Uterus (tissue), 4 donors: ENCODE measurements around the gene RC3H1. TPM values are rescaled to one million over a fixed set of nuclear protein-coding genes. Genes with fewer than 3 reads are reported as not detected.
"Not testable (repeated sequence)": the region's sequence is repeated elsewhere in the genome, so short reads cannot be mapped to it uniquely, and the experiment has no call there.

Source experiments
- DNase-seq, 2 donors: peaks; one replicate each; pipeline ENCODE4 v3.0.0-alpha.2; 2019 to 2020
- H3K27ac ChIP-seq, 2 donors: fragments of 200-600 bp; sonication (generic); 1 replicate in 1 of 2; 2 replicates in 1 of 2; pipeline ENCODE4 v1.5.1; 2016 to 2018
- H3K27me3 ChIP-seq, 2 donors: fragments of 200-600 bp; sonication (generic); one replicate each; pipeline ENCODE4 v1.5.1; 2018 to 2019; ENCODE audit warnings: control low read depth in 1 of 2
- H3K36me3 ChIP-seq, 2 donors: fragments of 200-600 bp; sonication (generic); one replicate each; pipeline ENCODE4 v1.5.1; 2019; ENCODE audit warnings: control low read depth in 1 of 2
- H3K4me1 ChIP-seq, 2 donors: fragments of 200-600 bp; sonication (generic); one replicate each; pipeline ENCODE4 v1.5.1; 2018 to 2019; ENCODE audit warnings: control low read depth in 1 of 2
- H3K4me3 ChIP-seq, 2 donors: fragments of 200-600 bp; sonication (generic); 1 replicate in 1 of 2; 2 replicates in 1 of 2; pipeline ENCODE4 v1.5.1; 2018 to 2019; ENCODE audit warnings: mild to moderate bottlenecking in 1 of 2
- H3K9me3 ChIP-seq, 2 donors: fragments of 200-600 bp; sonication (generic); one replicate each; pipeline ENCODE4 v1.5.1; 2019; ENCODE audit warnings: control low read depth in 1 of 2
- POLR2A ChIP-seq, 2 donors: fragments of 450-650 bp; IDR thresholded peaks; one replicate each; pipeline ENCODE4 v1.6.1; 2016; ENCODE audit warnings: antibody characterized with exemption in 2 of 2, mild to moderate bottlenecking in 1 of 2, moderate library complexity in 1 of 2
- intact Hi-C: fragments of 100-400 bp; cut with DNase I; formaldehyde crosslinking; loops from one replicate; pipeline ENCODE4 v1.15.1; 2023; ENCODE audit warnings: low total_unique reads
- total RNA-seq, 4 donors: library from RNA; depleted of rRNA in 3 of 4; stranded (reverse); fragments of >200 nt in 3 of 4; gene quantifications; one replicate each; pipeline versions ENCODE4 v1.1.0 to v1.2.4, GENCODE V29; 2014 to 2023
- TF ChIP-seq, protein P1 (sequence below), 4 experiments: fragments of 200-600 bp in 2 of 4; fragments of 450-650 bp in 2 of 4; sonication (generic) in 2 of 4; IDR thresholded peaks; one replicate each; pipeline ENCODE4 v1.5.1; 2016 to 2019; ENCODE audit warnings: antibody characterized with exemption in 4 of 4, mild to moderate bottlenecking in 2 of 4, moderate library complexity in 1 of 4
- donor health status: DM: yes; HTN: yes; CAD: no.

Gene RC3H1
- total RNA-seq, 4 donors from 2014 or later: 15.9 to 45.7 (median 32.7) TPM

DNA sequence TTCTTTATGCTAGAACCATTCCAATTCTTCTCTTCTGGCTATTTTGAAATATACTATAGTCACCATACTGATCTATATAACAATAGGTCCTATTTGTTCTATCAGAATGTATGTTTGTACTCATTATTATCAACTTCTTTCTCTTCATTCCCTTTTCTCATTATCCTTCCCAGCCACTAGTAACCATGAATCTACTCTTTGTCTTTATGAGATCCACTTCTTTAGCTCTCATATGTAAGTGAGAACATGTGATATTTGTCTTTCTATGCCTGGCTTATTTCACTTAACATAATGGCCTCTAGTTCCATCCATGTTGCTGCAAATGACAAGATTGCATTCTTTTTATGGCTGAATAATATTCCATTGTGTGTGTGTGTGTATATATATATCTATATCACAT, 31.7 kb upstream of the RC3H1 start:
- Histone ChIP-seq H3K27ac (no peak overlapping the region), H3K4me1 (no peaks in the 10 kb centered on the region), H3K9me3 (no peaks in the 10 kb centered on the region), H3K4me3 (no peak overlapping the region), H3K36me3 (no peaks in the 10 kb centered on the region), H3K27me3 (no peaks in the 10 kb centered on the region)
- no peak for DNase-seq
- intact Hi-C loops: no loop called here
- TF ChIP-seq, protein P1, sequence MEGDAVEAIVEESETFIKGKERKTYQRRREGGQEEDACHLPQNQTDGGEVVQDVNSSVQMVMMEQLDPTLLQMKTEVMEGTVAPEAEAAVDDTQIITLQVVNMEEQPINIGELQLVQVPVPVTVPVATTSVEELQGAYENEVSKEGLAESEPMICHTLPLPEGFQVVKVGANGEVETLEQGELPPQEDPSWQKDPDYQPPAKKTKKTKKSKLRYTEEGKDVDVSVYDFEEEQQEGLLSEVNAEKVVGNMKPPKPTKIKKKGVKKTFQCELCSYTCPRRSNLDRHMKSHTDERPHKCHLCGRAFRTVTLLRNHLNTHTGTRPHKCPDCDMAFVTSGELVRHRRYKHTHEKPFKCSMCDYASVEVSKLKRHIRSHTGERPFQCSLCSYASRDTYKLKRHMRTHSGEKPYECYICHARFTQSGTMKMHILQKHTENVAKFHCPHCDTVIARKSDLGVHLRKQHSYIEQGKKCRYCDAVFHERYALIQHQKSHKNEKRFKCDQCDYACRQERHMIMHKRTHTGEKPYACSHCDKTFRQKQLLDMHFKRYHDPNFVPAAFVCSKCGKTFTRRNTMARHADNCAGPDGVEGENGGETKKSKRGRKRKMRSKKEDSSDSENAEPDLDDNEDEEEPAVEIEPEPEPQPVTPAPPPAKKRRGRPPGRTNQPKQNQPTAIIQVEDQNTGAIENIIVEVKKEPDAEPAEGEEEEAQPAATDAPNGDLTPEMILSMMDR (IDR thresholded peaks at IDR 0.05): no peak
- TF ChIP-seq POLR2A (IDR thresholded peaks at IDR 0.05): no peak

GRCh38 chr1:174052621-174053020, 30.5 kb upstream of the RC3H1 start:
- H3K27me3 ChIP-seq: no peaks in the 10 kb centered on the region
- intact Hi-C loops: no loop called here
- no peak for DNase-seq
- no peaks in the 10 kb centered on the region for H3K36me3 ChIP-seq
- H3K9me3 ChIP-seq: no peaks in the 10 kb centered on the region
- H3K4me1 ChIP-seq: no peaks in the 10 kb centered on the region
- no peak overlapping the region for H3K4me3 ChIP-seq
- no peak overlapping the region for H3K27ac ChIP-seq
- TF ChIP-seq, protein P1 (IDR thresholded peaks at IDR 0.05): no peak
- no peak for TF ChIP-seq POLR2A (IDR thresholded peaks at IDR 0.05)

GRCh38 chr1:174051956-174052355, 29.8 kb upstream of the RC3H1 start:
- Histone ChIP-seq H3K4me3 (no peak overlapping the region), H3K27ac (no peak overlapping the region), H3K27me3 (no peaks in the 10 kb centered on the region), H3K4me1 (no peaks in the 10 kb centered on the region), H3K9me3 (no peaks in the 10 kb centered on the region), H3K36me3 (no peaks in the 10 kb centered on the region)
- intact Hi-C loops: no loop called here
- TF ChIP-seq, protein P1 (IDR thresholded peaks at IDR 0.05): no peak
- no peak for TF ChIP-seq POLR2A (IDR thresholded peaks at IDR 0.05)
- no peak for DNase-seq

DNA sequence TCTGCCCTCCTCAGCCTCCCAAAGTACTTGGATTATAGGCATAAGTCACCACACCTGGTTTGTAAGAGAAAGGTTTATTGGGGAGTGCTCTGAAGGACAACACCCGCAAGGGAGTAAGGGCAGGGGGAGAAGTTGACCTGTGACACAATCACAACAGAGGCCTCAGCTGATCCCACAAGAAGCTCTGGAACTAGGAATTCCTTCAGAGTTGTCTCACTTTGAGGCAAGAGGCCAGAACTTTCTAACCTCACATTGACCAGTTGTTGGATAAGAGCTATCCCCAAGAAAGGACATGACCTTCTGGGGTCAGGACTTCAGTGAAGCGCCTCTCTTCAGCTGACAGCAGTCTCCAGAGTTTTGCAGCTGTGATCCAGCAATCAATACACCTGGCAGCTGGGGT, 27.4 kb upstream of the RC3H1 start:
- no peaks in the 10 kb centered on the region for H3K27me3 ChIP-seq
- no peaks in the 10 kb centered on the region for H3K36me3 ChIP-seq
- no peaks in the 10 kb centered on the region for H3K9me3 ChIP-seq
- TF ChIP-seq POLR2A (IDR thresholded peaks at IDR 0.05): no peak
- TF ChIP-seq, protein P1 (IDR thresholded peaks at IDR 0.05): no peak
- H3K27ac ChIP-seq: no peak overlapping the region
- H3K4me3 ChIP-seq: no peak overlapping the region
- intact Hi-C loops: no loop called here
- H3K4me1 ChIP-seq: no peaks in the 10 kb centered on the region
- DNase-seq: no peak

DNA sequence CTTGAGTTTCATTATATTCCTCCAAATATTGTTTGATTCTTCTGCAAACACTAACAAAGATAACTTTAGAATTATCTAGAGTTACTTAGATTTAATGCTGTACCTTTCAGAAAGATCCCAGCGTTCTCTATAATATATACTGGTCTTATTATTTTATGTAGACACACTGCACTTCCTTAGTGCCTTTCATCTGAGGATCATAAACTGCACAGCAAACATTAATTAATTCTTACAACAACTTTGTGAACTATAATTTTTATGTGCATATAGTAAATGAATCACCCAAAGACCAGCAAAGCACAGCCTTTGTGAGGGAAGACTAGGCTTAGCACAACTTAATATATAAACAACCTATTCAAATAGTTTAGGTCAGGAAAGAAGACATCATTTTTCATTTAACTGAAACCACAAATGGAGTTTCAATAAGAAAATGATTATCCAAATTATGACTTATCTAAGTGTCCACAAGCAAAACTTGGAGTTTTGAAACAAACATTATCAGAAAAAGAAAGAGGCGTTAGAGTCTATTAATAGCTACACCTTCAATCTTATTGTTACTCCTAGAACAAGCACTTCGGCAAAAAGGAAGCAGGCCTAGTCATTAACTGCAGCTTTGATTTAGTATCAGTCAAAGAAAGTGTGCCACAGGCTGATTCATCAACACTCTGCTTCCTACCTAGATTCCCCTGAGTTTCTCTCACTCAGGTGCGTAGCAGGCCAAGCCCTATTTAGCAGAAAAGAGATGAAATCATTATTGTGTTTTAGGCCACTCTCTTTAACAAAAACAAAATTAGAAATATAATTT, 22.5 kb upstream of the RC3H1 start:
- no peaks in the 10 kb centered on the region for H3K27me3 ChIP-seq
- DNase-seq: no peak
- intact Hi-C loops: no loop called here
- TF ChIP-seq POLR2A (IDR thresholded peaks at IDR 0.05): no peak
- TF ChIP-seq, protein P1 (IDR thresholded peaks at IDR 0.05): no peak
- H3K27ac ChIP-seq: no peak overlapping the region
- H3K4me3 ChIP-seq: no peak overlapping the region
- no peaks in the 10 kb centered on the region for H3K36me3 ChIP-seq
- no peaks in the 10 kb centered on the region for H3K4me1 ChIP-seq
- no peaks in the 10 kb centered on the region for H3K9me3 ChIP-seq

DNA sequence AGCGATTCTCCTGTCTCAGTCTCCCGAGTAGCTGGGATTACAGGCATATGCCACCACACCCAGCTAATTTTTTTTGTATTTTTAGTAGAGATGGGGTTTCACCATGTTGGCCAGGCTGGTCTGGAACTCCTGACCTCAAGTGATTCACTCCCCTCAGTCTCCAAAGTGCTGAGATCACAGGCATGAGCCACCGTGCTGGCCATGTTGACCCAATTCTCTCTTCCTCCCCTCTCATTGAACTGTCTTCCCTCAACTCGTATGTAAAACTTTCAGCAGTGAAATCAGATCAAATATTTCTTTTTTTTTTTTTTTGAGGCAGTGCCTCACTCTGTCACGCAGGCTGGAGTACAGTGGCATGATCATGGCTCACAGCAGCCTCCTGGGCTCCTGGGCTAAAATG, 20.4 kb upstream of the RC3H1 start:
- H3K9me3 ChIP-seq, DNase-seq, H3K27ac ChIP-seq, H3K4me1 ChIP-seq, H3K36me3 ChIP-seq, H3K4me3 ChIP-seq, H3K27me3 ChIP-seq, intact Hi-C loops: not testable (repeated sequence)
